ENCODE measurements around the gene ITGA11. TPM values are rescaled to one million over a fixed set of nuclear protein-coding genes. Genes with fewer than 3 reads are reported as not detected.

ITGA11 gene
- total RNA-seq, 1 experiment from 2014 or later, result 0.70 TPM

DNA sequence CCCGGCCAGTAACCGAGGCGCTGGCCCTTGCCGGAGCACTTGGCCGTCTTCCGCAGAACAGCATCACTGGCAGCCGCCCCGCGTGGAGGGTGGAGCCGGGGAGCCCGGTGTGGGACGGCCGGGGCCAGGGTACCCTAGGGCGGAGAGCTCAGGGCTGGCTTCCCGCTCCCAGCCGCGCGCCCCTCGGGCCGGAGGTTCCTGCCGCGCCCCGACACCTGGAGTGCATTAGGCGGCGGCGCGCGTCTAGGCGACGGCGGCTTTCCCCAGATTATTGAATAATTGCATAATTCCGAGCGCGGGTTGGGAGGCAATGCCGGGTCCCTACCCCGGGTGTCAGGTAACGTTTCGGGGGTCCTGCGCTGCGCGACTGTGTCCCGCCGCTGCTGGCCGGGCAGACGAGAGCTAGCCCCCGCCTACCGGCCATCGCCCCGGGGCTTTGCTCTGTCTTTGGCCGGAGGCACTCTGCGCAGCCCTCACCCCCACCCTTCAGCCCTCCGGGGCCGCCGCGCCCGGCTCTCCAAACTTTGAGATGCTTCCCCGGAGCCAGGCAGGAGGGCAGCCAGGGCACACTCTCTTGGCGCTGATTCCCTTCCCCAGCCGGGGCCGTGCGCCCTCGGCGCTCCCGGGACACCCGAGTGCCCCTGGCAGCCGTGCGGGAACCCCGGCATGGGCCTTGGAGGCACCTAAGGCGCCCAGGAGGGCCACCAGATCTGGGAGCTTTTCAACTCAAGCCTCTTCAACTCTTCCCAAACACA is 749 bp downstream of the ITGA11 start:
- no TSS peak for BruUV-seq (replicated peaks)
- Histone ChIP-seq H3K9me3 (ENCODE audit: insufficient read depth, low read depth) (no peaks in the 10 kb centered on the region), H3K4me3 (no peak overlapping the region; the same call in 1 of the 2 replicates), H3K79me2 (ENCODE audit: low read depth) (no peaks in the 10 kb centered on the region), H3K36me3 (ENCODE audit: low read depth) (no peaks in the 10 kb centered on the region), H3K27ac (no peak overlapping the region), H4K20me1 (ENCODE audit: insufficient read depth) (no peaks in the 10 kb centered on the region), H3K9me2 (ENCODE audit: insufficient read depth) (no peaks in the 10 kb centered on the region), H3F3A (ENCODE audit: insufficient read depth, low read depth) (no peaks in the 10 kb centered on the region), H3K4me2 (peak overlapping the region; percentile 63; the same call in 1 of the 2 replicates), H2AFZ (no peak overlapping the region), H3K4me1 (replicated peaks; ENCODE audit: insufficient read depth) (no peaks in the 10 kb centered on the region), H3K27me3 (ENCODE audit: insufficient read depth, low read depth) (peaks cover 38% of the 10 kb centered on the region)
- TF ChIP-seq EZH2 (IDR thresholded peaks at IDR 0.05; ENCODE audit: low read depth) (no peak), CTCF (conservative IDR thresholded peaks at IDR 0.05) (no peak)
- POLR2A ChIA-PET (ENCODE audit: unreplicated experiment), result no interaction called here
- CTCF ChIA-PET, result no interaction called here
- intact Hi-C loops (cut with micrococcal nuclease; ENCODE audit: unreplicated experiment), result no loop called here
- no peak for DNase-seq

GRCh38 chr15:68430471-68431036 is 1.4 kb downstream of the ITGA11 start:
- H3K79me2 ChIP-seq (ENCODE audit: low read depth), result no peaks in the 10 kb centered on the region

More at GRCh38 chr15:68430471-68431036, 1.4 kb downstream of the ITGA11 start:
- H3K27ac ChIP-seq, result no peak overlapping the region
- no peaks in the 10 kb centered on the region for H3K9me2 ChIP-seq (ENCODE audit: insufficient read depth)
- H3F3A ChIP-seq (ENCODE audit: insufficient read depth, low read depth), result no peaks in the 10 kb centered on the region
- BruUV-seq (replicated peaks), result no TSS peak
- ChIA-PET POLR2A (ENCODE audit: unreplicated experiment) (no interaction called here), CTCF (no interaction called here)
- no peaks in the 10 kb centered on the region for H3K4me1 ChIP-seq (replicated peaks; ENCODE audit: insufficient read depth)
- no peaks in the 10 kb centered on the region for H3K9me3 ChIP-seq (ENCODE audit: insufficient read depth, low read depth)
- no peak overlapping the region for H2AFZ ChIP-seq
- intact Hi-C loops (cut with micrococcal nuclease; ENCODE audit: unreplicated experiment), result no loop called here
- TF ChIP-seq CTCF (conservative IDR thresholded peaks at IDR 0.05) (no peak), EZH2 (IDR thresholded peaks at IDR 0.05; ENCODE audit: low read depth) (no peak)
- H3K4me2 ChIP-seq, result no peak overlapping the region
- H3K27me3 ChIP-seq (ENCODE audit: insufficient read depth, low read depth), result peaks cover 33% of the 10 kb centered on the region
- H3K4me3 ChIP-seq, result no peak overlapping the region
- no peaks in the 10 kb centered on the region for H3K36me3 ChIP-seq (ENCODE audit: low read depth)
- DNase-seq, result no peak
- H4K20me1 ChIP-seq (ENCODE audit: insufficient read depth), result no peaks in the 10 kb centered on the region

All from PC-9 (cell line).